22Rv1 (cell line): ENCODE measurements around the gene TPM2.
"Not testable (repeated sequence)": the region's sequence is repeated elsewhere in the genome, so short reads cannot be mapped to it uniquely, and the experiment has no call there.

ENCODE experiments used
- ZFX ChIP-seq: fragments of 450-650 bp; IDR thresholded peaks from 2 replicates; pipeline ENCODE4 v1.6.1; 2017; ENCODE audit warnings: antibody characterized with exemption, borderline replicate concordance
- TF ChIP-seq, protein P1 (sequence below): fragments of 450-650 bp; IDR thresholded peaks from 2 replicates; pipeline ENCODE4 v1.5.1; 2017; ENCODE audit warnings: mild to moderate bottlenecking

DNA sequence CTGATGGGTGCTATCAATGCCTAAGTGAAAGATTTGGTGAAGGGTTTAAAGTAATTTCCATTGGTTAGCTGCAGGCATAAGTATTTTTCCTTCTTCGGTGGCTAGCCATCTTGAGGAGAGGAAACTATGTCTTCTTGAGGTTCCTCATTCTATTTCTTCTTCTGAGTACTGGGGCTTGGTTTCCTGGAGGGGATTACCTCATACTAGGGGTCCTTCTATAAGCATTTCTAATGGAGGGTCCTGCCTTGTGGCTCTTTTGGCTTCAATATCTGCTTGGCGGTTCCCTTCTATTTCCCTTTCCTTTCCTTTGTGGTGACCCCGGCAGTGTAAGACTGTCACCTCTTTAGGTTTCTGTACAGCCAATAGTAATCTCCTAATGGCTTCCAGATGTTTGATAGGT is 48.2 kb downstream of the TPM2 start:
- TF ChIP-seq, protein P1, sequence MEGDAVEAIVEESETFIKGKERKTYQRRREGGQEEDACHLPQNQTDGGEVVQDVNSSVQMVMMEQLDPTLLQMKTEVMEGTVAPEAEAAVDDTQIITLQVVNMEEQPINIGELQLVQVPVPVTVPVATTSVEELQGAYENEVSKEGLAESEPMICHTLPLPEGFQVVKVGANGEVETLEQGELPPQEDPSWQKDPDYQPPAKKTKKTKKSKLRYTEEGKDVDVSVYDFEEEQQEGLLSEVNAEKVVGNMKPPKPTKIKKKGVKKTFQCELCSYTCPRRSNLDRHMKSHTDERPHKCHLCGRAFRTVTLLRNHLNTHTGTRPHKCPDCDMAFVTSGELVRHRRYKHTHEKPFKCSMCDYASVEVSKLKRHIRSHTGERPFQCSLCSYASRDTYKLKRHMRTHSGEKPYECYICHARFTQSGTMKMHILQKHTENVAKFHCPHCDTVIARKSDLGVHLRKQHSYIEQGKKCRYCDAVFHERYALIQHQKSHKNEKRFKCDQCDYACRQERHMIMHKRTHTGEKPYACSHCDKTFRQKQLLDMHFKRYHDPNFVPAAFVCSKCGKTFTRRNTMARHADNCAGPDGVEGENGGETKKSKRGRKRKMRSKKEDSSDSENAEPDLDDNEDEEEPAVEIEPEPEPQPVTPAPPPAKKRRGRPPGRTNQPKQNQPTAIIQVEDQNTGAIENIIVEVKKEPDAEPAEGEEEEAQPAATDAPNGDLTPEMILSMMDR: not testable (repeated sequence)
- TF ChIP-seq ZFX: not testable (repeated sequence)
